22Rv1 (cell line): Measurements from ENCODE around the gene LRRN2.

Source experiments
- CTCF ChIP-seq: fragments of 450-650 bp; IDR thresholded peaks from 2 replicates; pipeline ENCODE4 v1.5.1; 2017; ENCODE audit warnings: mild to moderate bottlenecking
- ZFX ChIP-seq: fragments of 450-650 bp; IDR thresholded peaks from 2 replicates; pipeline ENCODE4 v1.6.1; 2017; ENCODE audit warnings: antibody characterized with exemption, borderline replicate concordance

GRCh38 chr1:204599098-204599497 is 86.4 kb downstream of the LRRN2 start:
- no peak for TF ChIP-seq CTCF
- no peak for TF ChIP-seq ZFX
